ENCODE measurements around the gene ZC3H18.

ZC3H18 gene

DNA sequence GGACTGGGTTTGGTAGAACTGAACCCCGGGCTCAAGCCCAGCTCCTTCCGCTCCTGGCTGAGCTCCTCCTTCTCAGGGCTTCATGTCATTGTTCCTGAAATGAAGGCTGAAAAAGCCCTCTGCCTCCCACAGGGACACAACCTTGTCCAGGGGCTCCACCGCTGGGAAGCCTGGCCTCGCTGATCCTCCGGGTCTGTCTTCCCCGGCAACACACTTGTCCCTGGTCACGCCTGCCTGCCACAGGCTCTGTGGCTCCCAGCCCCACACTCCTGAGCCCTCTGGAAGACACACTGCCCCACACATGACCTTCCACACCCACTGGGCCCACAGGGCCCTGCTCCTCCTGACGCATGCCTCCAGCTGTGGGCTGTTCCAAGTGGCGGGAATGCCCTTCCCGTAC lies 18.0 kb upstream of the ZC3H18 start:
- no peak for DNase-seq

- DNase-seq = no peak
These were observed 17.4 kb upstream of the ZC3H18 start for GRCh38 chr16:88552815-88553214.

DNA sequence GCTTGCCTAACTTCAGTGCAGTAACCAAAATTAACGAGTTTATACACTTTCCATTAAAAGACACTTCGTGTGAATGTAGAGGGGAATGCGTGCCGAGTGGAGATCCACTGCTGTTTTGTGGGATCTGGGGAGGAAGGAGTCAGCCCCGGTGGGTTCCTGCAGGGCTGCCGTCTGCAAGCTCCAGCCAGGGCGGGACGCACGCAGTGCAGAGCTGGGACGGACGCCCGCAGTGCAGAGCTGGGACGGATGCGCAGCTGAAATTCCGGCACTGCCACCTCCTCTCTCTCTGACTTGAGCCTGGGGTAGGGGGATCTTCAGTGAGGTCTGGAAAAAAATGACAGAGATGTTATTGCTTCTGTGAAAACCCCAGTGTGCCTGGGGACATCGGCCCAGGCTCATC lies 16.5 kb upstream of the ZC3H18 start:
- no peak for DNase-seq

- no peak for DNase-seq
These were observed 15.4 kb upstream of the ZC3H18 start for GRCh38 chr16:88554711-88555264.

DNA sequence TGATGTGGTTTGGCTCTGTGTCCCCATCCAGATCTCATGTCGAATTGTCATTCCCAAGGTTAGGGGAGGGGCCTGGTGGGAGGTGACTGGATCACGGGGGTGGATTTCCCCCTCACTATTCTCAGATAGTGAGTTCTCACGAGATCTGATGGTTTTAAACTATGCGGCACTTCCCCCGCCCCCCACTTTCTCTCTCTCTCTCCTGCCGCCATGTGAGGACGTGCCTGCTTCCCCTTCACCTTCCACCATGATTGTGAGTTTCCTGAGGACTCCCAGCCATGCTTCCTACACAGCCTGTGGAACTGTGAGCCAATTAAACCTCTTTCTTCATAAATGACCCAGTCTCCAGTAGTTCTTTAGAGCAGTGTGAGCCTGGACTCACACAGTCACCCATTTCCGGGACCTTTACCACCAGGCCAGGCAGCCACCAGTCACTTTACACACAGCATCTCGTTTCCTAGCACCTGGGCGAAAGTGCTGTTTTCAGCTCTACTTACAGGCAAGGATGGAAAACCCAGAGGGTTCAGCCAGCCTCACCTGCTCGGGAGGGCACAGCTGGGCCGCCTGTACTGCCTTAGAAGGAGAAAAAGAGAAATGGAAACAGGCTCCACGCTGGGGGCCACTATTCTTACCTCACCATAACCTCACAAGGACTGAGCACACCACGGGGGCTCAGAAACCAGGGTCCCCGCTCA lies 13.8 kb upstream of the ZC3H18 start:
- DNase-seq = no peak

- no peak for DNase-seq
These were observed 11.5 kb upstream of the ZC3H18 start for GRCh38 chr16:88558457-88559442.

DNA sequence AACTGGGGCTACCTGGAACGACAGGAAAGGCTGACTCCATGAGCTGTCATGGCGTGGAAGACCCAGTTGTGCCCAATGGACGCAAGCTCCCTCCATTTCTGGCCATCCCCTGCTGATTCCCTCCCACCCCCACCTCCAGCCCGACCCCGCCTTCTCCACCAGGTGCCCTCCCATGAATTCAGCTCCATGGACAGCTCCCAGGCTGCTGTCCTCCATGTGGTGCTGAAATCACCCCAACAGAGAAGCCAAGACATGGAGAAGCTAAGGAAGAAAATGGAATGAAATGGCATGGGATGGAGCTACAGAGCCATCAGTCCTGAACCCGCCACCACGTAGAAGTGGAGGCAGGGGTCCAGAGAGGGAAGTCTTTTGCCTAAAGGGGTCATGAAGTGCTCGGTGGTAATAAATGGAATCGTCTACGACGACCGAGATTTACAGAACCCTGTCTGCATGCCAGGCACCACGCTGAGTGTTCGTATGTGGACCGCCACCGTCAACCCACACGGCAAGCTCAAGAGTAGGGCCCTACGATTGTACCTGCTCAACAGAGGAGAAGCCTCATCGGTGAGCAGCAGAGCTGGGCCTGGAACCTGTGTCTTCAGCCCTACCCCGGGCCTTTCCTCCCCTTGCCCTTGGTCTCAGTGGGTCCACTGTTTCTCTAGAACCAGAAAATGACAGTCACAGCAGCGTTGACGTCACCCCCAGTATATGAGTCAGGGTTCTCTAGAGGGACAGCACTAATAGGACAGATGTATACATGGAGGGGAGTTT lies 9.3 kb upstream of the ZC3H18 start:
- no peak for DNase-seq

DNA sequence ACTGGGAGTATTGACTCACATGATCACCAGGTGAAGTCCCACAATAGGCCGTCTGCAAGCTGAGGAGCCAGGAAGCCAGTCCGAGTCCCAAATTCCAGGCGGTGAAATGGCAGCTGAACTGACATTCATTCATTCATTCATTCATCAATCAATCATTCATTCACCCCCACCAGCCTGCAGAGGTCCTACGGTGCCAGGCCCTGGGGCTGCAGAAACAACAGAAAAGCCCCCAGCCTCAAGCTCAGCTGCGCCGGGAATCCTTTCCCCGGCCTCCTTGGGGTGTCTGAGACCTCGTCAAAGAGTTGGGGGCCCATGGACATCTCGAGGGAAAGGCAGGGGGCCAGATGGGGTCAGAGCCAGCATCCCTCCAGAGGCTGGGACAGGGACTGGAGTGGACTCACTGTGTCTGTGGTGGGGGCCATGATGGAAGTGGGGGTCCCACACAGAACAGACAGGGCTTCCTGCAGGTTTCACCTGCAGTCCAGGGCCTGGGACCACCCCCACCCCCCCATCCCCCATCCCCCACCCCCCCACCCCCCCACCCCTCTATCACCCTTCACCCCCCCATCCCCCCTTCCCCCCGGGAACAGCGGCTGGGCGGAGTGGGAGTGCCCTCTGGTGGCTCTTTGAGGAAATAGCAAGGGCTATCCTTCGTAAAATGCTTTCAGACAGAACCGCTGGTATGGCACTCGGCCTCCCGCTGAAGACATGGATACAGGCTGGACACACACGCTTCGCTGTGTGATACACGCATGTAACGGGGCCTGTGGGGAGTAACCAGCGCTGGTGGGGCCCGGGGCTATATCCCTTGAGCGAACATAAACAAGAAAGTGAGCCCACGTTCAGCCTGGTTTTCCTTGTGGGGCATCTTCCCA lies 8.5 kb upstream of the ZC3H18 start:
- DNase-seq = no peak

- no peak for DNase-seq
These were observed 4.0 kb upstream of the ZC3H18 start for GRCh38 chr16:88566158-88566557.

DNA sequence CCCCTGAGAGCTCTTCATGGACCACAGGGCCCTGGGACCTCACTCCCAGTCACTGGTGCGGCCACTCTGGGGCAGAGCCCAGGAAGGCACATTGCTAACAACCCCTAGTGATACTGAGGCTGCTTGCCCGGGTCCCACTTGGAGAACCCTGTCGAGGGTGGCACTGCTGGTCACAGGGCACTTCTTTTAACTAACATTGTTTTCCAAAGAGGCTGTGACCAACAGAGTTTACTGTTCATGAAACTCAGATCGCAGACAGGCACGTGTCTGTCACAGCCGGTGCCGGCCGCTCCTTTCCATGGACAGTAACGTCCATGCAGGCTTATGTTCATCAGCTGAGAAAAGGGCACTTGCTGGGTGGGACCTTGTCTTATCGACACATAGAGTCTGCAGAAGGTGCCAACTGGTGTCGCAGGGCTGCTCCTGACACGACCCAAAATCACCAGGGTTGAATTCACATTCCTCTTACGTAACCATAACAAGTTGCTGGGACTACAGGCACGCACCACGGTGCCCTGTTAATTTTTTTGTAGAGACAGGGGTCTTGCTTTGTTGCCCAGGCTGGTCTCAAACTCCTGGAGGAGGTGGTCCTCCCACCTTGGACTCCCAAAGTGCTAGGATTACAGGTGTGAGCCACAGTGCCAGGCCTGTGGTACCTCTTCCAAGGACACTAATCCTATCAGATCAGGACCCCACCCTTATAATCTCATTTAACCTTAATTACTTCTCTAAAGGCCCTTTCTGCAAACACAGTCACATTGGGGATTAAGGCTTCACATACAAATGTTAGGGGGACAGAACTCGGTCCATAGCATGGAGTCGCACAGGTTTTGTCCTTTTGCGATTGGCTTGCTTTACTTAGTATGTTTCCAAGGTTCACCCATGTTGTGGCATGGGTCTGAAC lies 1.2 kb upstream of the ZC3H18 start:
- no peak for DNase-seq

DNA sequence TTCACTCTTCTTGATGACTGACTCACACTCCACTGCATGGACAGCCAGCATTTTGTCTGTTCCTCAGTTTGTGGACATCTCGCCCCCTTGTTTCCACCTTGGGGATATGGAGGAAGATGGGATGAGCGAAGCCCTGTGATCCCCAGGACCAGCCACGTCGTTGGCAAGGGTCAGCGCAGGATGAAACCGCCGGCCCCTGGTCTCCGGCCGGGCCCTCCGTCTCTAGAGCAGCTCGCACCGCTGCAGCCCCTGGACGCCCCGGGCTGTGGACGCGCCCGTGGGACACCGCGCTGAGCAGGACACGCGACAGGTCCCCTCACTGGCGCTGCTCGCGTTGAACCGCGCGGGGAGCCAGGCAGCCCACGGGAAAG lies 604 bp upstream of the ZC3H18 start:
- no peak for DNase-seq

GRCh38 chr16:88570691-88571092 lies 489 bp downstream of the ZC3H18 start:
- no peak for DNase-seq

- DNase-seq = no peak
These were observed 5.0 kb downstream of the ZC3H18 start for GRCh38 chr16:88575251-88575650.

DNA sequence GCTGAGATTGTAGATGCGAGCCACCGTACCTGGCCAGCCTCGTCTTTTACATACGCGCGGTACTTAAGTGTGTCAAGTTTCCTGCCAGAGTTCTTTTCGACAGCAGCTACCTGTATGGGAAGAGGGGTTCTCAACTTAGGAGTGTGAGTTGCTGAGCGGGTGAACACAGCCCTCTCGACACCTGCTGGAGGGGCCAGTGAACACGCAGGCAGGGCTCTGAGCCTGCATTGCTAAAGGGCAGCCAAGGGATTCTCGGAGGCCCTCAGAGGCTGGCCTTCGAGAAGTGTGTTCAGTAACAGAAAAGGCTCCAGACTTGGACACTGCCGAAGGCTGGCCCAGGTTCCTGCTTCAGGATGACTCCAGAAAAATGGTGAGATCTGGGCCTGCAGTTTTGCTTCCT lies 6.1 kb downstream of the ZC3H18 start:
- DNase-seq = no peak

GRCh38 chr16:88577166-88577565 lies 7.0 kb downstream of the ZC3H18 start:
- DNase-seq = no peak

- DNase-seq = no peak
These were observed 8.5 kb downstream of the ZC3H18 start for GRCh38 chr16:88578446-88579313.

GRCh38 chr16:88580371-88580770 lies 10.2 kb downstream of the ZC3H18 start:
- no peak for DNase-seq

GRCh38 chr16:88581033-88581432 lies 10.8 kb downstream of the ZC3H18 start:
- no peak for DNase-seq

GRCh38 chr16:88582912-88583575 lies 12.8 kb downstream of the ZC3H18 start:
- no peak for DNase-seq

Measured in NCI-H1048 (cell line).